HL-60 (cell line): ENCODE results near the gene SYTL3.

Experiments used
- CTCF ChIP-seq: IDR thresholded peaks from one replicate; pipeline ENCODE4 v1.5.1; 2011; ENCODE audit warnings: low read length, control low read depth, inconsistent platforms; ENCODE audit not compliant: insufficient read depth
- POLR2AphosphoS5 ChIP-seq: IDR thresholded peaks from 2 replicates; pipeline ENCODE4 v1.6.1; 2012; ENCODE audit warnings: low read depth
- SPI1 ChIP-seq: IDR thresholded peaks from 2 replicates; pipeline ENCODE4 v1.6.1; 2012; ENCODE audit warnings: low read depth, mild to moderate bottlenecking, borderline replicate concordance
- TF ChIP-seq, protein P1 (sequence below): IDR thresholded peaks from 2 replicates; pipeline ENCODE4 v1.6.1; 2012; ENCODE audit warnings: low read depth; ENCODE audit not compliant: insufficient replicate concordance

GRCh38 chr6:158605266-158605878 lies 44.5 kb upstream of the SYTL3 start:
- TF ChIP-seq CTCF (peak; percentile 57), POLR2AphosphoS5 (no peak), SPI1 (no peak)
- TF ChIP-seq, protein P1, sequence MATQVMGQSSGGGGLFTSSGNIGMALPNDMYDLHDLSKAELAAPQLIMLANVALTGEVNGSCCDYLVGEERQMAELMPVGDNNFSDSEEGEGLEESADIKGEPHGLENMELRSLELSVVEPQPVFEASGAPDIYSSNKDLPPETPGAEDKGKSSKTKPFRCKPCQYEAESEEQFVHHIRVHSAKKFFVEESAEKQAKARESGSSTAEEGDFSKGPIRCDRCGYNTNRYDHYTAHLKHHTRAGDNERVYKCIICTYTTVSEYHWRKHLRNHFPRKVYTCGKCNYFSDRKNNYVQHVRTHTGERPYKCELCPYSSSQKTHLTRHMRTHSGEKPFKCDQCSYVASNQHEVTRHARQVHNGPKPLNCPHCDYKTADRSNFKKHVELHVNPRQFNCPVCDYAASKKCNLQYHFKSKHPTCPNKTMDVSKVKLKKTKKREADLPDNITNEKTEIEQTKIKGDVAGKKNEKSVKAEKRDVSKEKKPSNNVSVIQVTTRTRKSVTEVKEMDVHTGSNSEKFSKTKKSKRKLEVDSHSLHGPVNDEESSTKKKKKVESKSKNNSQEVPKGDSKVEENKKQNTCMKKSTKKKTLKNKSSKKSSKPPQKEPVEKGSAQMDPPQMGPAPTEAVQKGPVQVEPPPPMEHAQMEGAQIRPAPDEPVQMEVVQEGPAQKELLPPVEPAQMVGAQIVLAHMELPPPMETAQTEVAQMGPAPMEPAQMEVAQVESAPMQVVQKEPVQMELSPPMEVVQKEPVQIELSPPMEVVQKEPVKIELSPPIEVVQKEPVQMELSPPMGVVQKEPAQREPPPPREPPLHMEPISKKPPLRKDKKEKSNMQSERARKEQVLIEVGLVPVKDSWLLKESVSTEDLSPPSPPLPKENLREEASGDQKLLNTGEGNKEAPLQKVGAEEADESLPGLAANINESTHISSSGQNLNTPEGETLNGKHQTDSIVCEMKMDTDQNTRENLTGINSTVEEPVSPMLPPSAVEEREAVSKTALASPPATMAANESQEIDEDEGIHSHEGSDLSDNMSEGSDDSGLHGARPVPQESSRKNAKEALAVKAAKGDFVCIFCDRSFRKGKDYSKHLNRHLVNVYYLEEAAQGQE: no peak
